ENCODE data around the gene PRKG1.
"Not testable (repeated sequence)": the region's sequence is repeated elsewhere in the genome, so short reads cannot be mapped to it uniquely, and the experiment has no call there.

The PRKG1 gene

GRCh38 chr10:51980752-51981151 is 906.5 kb downstream of the PRKG1 start:
- no peak for DNase-seq

DNA sequence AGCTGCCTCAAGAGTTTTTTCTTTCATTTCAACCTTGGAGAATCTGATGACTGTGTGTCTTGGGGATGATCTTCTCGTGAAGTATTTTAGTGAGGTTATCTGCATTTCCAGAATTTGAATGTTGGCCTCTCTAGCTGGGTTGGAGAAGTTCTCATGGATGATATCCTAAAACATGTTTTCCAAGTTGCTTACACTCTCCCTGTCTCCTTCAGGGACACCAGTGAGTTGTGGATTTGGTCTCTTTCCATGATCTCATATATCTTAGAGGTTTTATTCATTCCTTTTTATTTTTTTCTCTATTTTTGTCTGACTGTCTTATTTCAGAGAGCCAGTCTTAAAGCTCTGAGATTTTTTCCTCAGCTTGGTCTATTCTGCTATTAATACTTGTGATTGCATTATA is 907.4 kb downstream of the PRKG1 start:
- no peak for DNase-seq

- no peak for DNase-seq
Observed at GRCh38 chr10:51983481-51983880, 909.2 kb downstream of the PRKG1 start.

DNA sequence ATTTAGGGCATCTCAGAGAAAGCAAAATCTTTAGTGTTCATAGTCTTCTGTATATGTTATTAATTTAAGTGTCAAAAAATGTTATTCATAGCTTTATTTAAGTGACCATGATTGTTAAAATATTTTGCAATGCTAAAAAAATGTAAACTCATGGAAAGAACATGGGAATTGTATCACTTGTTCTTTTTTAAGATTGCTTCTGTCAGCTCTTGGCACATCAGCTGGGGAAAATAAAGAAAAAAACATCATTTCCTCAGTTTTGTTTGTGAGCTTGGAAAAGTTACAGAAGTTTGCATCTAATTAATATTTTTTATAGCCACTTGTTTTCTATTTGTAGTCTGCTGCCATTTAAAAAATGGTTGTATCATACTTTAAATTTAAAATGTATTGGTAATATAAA is 911.0 kb downstream of the PRKG1 start:
- no peak for DNase-seq

DNA sequence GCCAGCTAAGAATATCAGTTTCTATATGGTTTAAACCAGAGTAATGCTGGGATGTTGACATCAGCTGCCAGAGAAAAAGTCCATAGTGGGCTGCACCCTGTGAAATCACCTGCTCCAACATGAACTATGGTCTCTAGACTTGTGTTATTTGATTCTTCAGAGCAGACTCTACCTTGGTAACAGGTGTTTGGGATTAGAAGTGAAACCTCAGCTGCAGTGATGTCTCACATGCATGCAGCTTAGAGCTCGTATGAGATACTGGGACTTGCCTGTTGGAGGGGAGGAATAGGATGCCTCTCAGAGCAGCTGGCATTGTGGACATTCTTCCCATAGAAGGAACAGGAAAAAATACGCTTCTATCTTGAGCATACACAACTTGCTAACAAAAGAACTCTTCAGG is 912.2 kb downstream of the PRKG1 start:
- DNase-seq, result no peak

GRCh38 chr10:51993475-51993874 is 919.2 kb downstream of the PRKG1 start:
- DNase-seq, result no peak

- DNase-seq, result no peak
Observed at GRCh38 chr10:51999096-51999495, 924.8 kb downstream of the PRKG1 start.

- no peak for DNase-seq
Observed at GRCh38 chr10:52004342-52004949, 930.2 kb downstream of the PRKG1 start.

GRCh38 chr10:52007091-52007490 is 932.8 kb downstream of the PRKG1 start:
- DNase-seq, result no peak

- no peak for DNase-seq
Observed at GRCh38 chr10:52011118-52011517, 936.8 kb downstream of the PRKG1 start.

DNA sequence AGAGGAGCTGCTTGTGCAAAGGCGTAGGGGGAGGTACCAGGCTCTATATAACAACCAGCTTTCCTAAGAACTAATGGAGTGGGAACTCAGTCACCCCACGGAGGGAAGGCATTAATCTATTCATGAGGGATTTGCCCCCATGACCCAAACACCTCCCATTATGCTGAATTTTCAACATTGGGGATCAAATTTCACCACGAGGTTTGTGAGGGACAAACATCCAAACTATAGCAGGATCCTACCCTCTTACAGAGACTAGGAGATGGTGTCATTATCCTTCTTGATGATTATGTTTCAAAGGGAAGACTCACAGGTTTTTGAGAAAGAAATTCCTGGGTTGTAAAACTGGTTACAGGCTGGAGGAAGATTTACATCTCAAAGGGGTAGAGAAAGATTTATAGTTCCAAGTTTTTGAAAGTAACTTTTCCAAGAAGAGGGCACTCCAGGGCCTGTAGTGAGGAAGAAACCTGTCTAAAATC is 944.8 kb downstream of the PRKG1 start:
- DNase-seq, result no peak

- no peak for DNase-seq
Observed at GRCh38 chr10:52019656-52020055, 945.4 kb downstream of the PRKG1 start.

DNA sequence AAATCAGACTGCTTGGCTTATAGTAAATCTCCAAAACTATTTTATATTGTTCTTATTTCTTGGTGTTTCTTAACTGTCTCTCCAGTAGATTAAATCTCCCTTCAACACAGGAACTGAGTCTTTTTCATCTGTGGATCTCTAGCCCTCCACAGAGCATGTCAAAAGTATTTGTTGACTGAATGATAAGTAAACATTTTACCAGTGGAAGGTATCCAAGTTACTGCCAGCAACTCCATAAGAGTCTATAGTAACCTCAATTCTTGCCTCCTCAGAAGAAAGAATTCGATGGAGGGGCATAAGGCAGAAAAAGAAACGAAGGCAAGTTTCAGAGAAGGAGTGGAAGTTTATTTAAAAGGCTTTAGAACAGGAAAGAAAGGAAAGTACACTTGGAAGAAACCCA is 945.9 kb downstream of the PRKG1 start:
- DNase-seq, result no peak

DNA sequence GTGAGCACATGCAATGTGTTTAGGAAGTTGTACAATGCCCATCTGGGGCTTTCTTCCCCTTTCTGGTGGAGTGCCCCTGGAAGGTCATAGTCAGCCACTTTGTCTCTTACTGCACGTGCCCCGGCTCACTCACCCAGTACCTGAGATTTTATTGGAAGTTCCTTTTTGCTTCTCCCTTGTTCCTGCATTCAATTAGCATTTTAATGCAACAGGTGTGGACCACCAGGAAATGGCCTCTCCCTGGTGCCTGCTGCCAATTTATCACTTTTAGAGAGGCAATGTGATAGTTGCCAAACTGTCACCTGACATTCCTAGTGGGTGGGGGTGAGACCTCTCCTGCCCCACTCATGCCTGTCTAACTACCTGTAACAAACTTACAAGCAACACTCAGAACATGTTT is 946.4 kb downstream of the PRKG1 start:
- DNase-seq, result no peak

DNA sequence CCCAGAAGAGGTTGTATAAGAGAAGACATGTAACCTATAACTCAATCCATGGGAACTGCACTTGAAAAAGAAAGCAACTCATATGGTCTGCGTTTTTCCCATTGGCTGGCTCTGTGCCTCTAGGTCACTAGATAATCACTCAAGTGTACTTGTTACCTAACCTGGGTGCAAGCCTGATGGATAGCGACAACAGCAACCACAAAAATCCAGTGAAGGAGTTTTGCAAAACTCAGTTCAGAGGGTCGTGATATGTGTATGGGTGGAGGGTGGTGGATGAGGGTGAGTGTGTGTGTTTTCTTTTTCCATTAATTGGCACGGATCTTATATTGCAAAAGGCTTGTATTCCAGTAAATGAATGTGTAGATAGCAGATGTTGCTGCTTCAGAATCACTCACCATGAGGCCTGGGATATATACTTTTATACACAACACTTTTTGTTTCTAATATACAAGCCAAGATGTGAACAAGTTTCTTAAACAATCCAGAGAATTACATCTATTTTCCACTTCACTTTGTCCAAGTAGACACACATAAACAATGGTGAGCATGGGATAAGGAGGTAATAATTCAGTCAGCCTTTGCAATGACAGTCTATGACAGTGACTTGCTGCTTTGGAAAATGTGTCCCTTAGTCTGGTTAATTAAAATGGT is 952.9 kb downstream of the PRKG1 start:
- DNase-seq, result no peak

DNA sequence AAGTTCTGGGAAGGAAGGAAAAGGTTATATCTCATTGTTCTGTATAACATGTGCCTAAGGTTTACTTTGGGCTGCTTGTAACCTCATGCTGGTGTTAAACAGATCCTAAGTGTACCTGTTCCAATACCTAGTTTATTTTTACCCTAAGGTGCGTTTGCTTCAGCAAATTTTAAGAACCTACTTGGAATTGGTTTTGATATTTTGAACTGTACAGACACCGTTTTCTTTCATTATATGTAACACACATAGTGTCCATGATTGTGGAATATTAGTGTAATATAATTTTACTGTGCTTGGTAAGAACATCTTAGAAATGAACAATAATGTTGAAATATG is 954.2 kb downstream of the PRKG1 start:
- DNase-seq, result no peak

DNA sequence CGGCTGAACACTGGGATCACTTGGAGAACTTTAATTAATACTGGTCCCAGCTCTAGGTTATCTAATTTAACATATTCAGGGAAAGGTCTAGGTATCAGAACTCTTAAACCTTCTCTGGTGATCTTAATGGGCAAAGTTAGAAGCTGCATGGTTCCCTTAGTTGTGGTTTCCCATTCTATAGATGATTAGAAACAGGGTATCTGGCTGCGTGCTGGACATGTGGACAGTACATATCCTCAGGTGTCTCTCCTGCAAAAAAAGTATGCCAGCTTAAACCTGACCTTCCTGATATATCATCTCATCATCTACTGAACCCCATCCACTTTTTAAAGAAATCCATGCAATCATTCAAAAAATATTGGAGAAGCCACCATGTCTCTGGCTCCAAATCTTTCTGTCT is 955.3 kb downstream of the PRKG1 start:
- DNase-seq, result no peak

DNA sequence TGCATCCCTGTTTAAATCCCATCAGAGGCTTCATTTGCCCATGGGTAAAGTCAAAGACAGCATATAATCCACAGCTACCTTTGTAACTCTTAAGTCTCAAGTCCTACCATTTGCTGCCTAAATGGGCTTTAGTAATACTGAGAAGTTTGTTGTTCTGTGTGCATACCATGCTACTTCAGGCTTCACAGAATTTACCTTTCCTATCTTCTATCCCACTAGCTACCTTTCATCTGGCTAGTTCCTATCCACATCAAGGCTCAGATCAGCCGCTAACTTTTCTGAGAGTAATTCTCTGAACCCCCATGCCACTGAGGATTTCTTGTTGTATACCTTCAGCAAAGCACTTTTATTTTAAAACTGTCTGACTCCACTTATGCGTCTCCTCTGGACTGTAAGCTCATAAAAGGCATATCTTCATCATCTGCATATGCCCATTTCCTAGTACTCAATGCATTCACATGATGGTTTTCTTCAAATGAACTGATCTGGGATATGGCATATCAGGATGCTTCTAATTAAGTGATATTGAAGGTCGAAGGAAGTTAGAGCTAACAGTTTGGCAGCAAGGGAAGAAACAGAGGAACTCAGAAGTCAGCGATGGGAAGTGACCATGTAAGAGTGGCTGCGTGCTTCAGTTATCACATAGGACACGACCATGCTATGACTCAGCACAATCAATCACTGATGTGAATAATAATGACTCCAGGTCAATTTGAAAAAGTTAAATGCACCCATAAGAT is 955.9 kb downstream of the PRKG1 start:
- no peak for DNase-seq

- DNase-seq, result no peak
Observed at GRCh38 chr10:52030975-52031374, 956.7 kb downstream of the PRKG1 start.

GRCh38 chr10:52031771-52032170 is 957.5 kb downstream of the PRKG1 start:
- no peak for DNase-seq

DNA sequence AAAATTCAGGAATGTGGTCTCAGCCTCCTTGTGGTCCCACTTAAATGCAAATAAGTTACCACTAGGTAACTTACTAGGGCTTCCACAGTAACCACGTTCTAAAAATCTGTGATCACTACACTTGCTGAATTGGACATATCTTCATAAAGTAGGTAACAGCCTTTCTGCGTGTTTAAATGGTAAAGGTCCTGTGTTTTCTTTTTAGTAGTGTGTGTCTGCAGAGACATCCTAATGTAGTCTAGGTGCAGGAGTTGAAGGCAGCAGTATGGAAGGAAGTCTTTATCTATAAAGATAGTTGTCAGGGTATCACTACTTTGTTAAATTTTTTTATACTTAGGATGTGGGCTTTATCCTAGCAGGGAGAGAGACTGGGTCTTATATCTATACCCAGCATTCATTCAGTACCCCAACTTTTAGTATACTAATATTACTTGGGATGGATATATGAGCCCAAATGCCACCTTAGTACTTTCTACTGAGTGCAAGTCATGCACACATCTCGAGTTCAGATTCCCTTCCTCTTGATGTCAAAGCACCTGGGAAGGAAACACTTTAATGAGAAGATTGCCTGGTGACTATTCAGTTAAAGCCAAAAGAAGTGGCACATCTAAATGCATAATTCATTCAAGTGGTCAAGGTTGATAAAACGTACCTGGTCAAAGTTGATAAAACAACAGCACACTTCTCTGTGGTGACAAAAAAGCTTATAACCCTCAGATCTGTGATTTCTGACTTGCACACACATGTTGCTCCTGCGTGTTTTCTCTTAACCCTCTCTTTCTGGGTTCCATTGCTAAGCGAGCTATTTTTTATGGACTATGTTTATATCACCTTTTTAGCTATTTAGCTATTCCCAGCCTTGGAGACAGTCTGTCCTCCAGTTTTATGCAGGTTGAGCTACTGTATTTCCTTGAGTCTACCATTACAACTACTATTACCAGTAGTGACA is 958.7 kb downstream of the PRKG1 start:
- no peak for DNase-seq

DNA sequence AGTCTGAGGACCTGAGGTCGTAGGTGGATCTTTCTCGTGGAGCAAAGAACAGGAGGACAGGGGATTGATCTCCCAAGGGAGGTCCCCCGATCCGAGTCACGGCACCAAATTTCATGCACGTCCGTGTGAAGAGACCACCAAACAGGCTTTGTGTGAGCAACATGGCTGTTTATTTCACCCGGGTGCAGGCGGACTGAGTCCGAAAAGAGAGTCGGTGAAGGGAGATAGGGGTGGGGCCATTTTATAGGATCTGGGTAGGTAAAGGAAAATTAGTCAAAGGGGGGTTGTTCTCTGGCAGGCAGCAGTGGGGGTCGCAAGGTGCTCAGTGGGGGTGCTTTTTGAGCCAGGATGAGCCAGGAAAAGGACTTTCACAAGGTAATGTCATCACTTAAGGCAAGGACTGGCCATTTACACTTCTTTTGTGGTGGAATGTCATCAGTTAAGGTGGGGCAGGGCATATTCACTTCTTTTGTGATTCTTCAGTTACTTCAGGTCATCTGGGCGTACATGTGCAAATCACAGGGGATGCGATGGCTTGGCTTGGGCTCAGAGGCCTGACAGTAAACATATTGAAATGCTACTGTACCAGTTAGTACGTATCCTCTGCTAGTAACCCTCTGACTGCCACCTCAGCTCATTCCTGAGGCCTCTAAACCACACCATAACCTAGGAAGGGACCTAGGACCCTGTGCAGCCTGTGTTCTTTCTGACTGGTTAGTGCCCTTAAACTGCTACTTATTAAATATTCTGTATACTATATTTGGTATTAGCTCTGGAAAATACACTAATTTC is 964.9 kb downstream of the PRKG1 start:
- DNase-seq, result not testable (repeated sequence)

Measured in T1000 (cell line).